Hematopoietic multipotent progenitor cell treated with erythropoietin and hydrocortisone succinate and interleukin-3 and kit ligand, for 4 days (in vitro differentiated cells): ENCODE data around the gene GRIP2.
A peak's percentile ranks its signal among the peaks of the same experiment; 100 is the strongest.

ENCODE experiments used
- DNase-seq: peaks from one replicate; pipeline ENCODE4 v3.0.0-alpha.2; 2015

The GRIP2 gene

GRCh38 chr3:14505001-14505802 lies 34.9 kb downstream of the GRIP2 start:
- no peak for DNase-seq

- DNase-seq: no peak
Observed at GRCh38 chr3:14503706-14504065, 36.5 kb downstream of the GRIP2 start.

DNA sequence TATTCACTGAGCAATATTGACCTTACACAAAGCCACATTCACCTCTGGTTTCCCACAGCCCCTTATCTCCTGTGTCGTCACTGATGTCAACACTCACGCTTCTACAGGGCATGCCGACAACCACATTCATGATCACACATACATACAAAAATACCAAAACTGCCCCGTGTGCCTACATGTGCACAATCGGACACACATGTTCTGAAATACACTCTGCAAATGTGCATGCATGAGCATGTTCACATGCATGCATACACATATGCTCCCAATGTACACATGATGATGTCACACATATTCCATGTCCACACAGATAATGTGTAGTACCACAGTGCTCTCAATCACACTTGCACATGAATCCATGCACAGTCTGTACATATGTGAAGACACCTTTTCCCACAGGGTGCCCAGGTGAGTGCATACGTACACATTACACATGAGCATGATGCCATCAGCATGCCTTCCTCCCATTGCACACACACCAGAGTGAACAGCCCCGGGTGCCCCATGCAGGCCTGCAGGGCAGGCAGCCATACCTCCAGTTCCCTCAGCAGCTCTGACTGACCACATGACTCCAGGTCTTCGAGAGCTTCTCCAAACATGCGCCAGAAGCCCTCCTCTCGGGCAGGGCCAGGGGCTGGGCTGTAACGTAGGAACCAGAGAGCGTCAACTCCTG lies 37.0 kb downstream of the GRIP2 start:
- DNase-seq: no peak

- DNase-seq: no peak
Observed at GRCh38 chr3:14502472-14502871, 37.7 kb downstream of the GRIP2 start.

DNA sequence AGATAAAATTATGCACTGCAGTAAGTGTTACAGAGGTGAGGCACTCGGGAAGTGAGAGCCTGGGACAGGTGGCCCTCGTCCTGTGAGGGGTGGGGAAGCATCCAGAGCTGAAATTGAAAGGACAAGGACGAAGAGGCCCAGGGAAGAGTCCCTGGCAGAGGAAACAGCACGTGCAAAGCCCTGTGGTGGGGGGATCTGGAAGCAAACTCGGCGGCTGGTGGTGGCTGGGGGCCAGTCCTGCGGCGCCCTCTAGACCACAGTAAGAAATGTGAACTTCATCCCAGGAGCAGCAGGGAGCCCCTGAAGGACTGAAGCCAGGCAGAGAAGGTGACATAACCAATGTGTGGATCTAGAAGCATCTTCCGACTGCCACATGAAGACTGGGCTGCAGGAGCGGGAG lies 42.8 kb downstream of the GRIP2 start:
- DNase-seq: peak; percentile 10

DNA sequence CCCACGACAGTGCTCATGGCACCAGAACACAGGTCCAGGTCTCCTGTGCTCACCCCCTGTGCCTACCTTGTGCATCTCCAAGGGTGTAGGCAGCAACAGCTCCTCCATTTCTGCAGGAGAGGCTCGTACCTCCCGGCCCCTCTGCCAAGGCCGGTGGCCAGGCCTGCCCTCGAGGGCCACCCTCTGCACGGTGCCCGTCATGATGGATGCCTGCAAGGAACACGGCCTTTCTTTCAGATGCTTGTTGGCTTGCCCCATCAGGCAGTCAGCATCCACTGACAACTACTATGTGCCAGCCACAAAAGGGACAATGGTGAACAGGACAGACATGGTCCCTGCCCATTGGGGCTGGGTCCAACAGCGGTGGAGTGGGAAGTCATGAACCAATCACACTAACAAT lies 43.8 kb downstream of the GRIP2 start:
- DNase-seq: no peak

GRCh38 chr3:14494973-14495300 lies 45.2 kb downstream of the GRIP2 start:
- no peak for DNase-seq

DNA sequence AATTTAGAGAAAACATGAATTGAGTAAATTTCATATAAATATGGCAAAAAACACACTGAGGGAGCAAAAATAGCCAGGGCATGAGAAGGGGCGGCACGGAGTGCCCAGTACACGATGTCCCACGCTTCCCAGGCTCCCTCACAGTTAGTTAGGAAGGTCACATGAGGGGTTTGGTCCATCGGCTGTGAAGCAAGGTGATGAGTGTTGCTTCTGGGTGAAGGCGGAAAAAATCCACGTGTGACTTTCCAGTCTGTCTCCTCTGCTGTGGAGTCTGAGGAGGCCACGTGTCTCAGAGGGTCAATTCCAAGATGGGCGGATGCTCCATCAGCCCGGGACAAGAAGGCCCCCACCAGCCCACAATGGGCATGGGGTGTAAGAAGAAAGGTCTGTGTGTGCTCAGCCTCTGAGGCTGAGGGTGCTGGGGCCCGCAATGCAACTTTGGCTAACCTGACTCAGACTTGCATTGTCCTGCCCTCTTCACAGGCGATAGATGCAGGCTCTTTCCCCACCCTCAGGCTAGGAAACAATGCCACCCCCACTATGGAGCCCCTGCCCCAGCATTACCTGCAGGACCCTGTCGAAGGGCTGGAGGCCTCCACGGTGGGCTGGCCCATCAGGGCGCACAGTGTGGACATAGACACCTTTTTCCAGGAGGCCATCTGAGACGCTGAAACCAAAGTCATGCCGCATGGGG lies 45.7 kb downstream of the GRIP2 start:
- DNase-seq: no peak

- DNase-seq: no peak
Observed at GRCh38 chr3:14492948-14493881, 46.9 kb downstream of the GRIP2 start.

DNA sequence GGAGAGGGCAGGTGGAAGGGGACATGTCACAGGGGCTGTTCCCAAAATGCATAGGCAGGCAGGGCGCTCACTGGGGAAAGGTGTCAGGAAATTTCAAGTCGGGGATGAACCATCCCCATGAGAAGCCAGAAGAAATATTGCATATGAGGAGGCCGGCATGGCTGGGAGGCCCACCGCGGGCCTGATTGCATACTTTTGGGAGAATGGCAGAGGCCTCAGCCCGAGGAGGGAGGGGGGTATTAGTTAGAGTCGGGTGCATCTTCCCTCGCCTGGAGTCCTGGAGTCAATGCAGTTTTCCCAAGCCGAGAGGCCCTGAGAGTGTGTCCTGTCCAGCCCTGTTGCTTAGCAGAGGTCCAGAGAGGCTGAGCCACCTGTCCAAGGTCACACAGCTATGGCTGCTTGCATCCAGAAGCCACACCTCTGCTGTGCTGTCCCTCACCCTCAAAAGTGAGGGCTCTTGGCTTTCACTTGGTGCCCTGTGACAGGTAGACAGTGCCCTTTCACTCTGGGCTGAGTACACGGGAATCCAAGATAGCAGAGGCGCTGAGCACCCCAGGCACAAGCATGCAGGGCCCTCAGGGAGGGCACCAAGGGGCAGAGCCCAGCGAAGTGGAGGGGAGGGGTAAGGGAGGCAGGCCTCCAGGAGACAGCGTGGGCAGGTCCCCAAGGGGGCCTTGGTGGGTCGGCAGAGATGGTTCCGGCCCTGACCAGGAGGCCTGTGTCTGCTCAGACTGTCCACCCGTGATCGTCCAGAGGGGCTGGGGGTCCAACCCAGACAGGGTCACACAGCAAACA lies 48.5 kb downstream of the GRIP2 start:
- DNase-seq: no peak

- no peak for DNase-seq
Observed at GRCh38 chr3:14490831-14491230, 49.3 kb downstream of the GRIP2 start.

- no peak for DNase-seq
Observed at GRCh38 chr3:14490255-14490654, 49.9 kb downstream of the GRIP2 start.

DNA sequence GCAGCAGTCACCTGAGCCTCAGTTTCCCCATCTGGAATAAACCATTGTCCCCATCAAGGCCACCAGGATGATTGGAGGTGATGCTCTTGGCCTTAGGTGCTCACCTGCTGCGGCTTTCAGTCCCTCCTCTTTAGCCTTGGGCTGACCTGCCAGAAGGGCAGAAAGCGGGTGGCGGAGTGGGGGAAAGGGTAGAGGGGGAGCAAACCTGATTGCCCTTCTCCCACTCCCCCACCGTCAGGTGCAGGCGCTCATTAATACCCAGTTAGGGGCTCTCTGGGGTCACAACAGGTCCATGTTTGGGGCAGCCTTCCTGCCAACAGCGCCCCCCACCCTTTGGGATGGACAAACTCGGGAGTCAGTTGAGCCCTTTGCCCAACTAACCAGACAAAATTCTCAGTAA lies 50.5 kb downstream of the GRIP2 start:
- no peak for DNase-seq

- no peak for DNase-seq
Observed at GRCh38 chr3:14488286-14489041, 51.7 kb downstream of the GRIP2 start.

- DNase-seq: no peak
Observed at GRCh38 chr3:14487821-14488220, 52.3 kb downstream of the GRIP2 start.

- DNase-seq: no peak
Observed at GRCh38 chr3:14487086-14487485, 53.1 kb downstream of the GRIP2 start.

DNA sequence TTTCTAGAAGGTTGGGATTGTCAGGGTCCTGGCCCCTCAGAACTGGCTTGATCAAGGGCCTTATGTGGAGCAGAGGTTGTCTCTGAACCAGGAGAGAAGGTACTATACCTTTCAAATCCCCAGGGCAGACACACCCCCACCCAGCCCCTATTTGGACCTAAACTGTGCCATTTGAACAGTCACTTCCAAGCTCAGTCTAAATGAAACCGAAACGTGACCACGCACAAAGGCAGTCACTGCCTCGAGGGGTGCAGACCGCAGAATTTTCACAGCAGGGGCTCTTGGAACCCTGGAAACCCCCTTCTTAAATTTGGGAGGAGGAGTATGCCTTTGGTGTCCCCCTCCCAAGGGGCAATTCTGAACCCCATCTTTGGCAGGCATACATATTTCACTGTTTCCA lies 53.7 kb downstream of the GRIP2 start:
- no peak for DNase-seq

DNA sequence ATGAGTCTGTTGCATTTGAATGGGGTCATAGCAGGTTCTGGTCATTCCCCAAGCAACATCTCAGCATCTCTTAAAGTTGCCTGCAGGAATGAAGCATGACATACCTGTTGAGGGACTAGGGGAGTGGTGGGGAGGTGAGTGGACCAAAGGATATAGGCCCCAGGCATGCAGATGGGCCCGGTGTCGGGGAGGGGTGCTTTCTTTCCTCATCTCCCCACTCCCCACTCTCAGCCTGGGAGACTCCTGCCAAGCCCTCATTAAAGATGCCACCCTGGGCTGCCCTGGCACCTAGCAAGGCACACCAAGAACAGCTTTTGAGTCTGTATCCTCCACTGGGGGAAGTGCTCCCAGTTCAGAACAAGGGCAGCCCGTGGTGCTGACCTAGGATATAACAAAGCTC lies 54.2 kb downstream of the GRIP2 start:
- no peak for DNase-seq

DNA sequence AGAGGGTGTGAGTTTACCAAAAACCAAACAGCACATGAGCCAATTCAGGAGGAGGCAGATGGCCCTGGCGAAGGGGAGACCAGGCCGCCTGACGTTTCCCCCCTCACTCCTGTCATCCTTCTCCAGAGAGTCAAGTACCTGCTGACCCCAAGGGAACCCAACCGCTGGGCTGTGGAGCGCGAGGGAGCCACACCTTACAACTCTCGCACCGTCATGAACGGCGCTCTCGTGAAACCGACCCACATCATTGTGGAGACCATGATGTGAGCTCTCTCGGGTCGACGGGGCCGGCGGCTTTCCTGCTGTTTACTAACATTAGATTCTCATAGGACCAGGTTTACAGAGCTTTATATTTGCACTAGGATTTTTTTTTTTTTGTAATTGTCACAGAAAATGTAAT lies 55.4 kb downstream of the GRIP2 start:
- DNase-seq: no peak

DNA sequence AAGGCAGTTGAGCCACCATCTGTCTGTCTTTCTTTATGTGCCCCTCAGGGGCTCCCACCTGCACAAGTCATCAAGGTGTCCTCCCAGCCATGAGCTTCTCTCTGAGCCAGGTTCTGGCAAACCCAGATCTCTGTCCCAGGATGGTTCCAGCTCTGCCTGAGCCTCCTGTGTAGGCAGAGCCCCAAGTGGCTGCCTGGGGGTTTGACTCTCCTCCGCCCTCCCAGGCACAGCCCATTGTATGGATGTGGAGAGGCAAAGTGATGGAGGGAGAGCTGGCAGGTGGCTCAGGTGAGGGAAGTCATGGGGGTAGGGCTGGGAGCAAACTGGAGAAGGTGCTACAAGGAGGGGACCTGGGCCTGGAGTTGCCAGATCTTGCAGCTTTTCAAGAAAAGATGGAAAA lies 56.9 kb downstream of the GRIP2 start:
- no peak for DNase-seq

- DNase-seq: no peak
Observed at GRCh38 chr3:14482271-14482721, 57.8 kb downstream of the GRIP2 start.
